ENCODE results near the gene MAP4K4. TPM values are rescaled to one million over a fixed set of nuclear protein-coding genes. Genes with fewer than 3 reads are reported as not detected.

Gene MAP4K4
- total and polyA plus RNA-seq, 2 of the 13 experiments (the other 11 are each of a cell fraction or from before 2014, with no cell fraction given) = 105 to 264 TPM

GRCh38 chr2:101752716-101753616, 55.5 kb downstream of the MAP4K4 start:
- POLR2A ChIA-PET = interaction anchor here (1.0 to 2.1 kb wide), 6 partner anchors 11 to 56 kb away, joined by 3 to 11 read pairs (median 4); partner anchors contain the start of gene MAP4K4
- no peak overlapping the region for H2AFZ ChIP-seq (ENCODE audit: low read length)
- in situ Hi-C loops (cut with HindIII; ENCODE audit: extremely low pct_ligation_motif_present, low pct_unique_long_range_greater_than_20kb) = no loop called here
- H3K4me2 ChIP-seq (ENCODE audit: low read depth, low read length) = peak overlapping the region; percentile 58
- peaks cover 81% of the 10 kb centered on the region for H3K4me1 ChIP-seq (ENCODE audit: insufficient read depth, low read length)
- FAIRE-seq = no peak
- H3K9me3 ChIP-seq (ENCODE audit: low read length) = no peaks in the 10 kb centered on the region
- DNase-seq (ENCODE audit: low spot score) = peak; percentile 71
- peak overlapping the region; percentile 30 for H3K27ac ChIP-seq (ENCODE audit: extremely low read length, insufficient read depth, low read length)
- BruUV-seq (replicated peaks) = no TSS peak
- H4K20me1 ChIP-seq (ENCODE audit: insufficient read depth, low read length) = peaks cover 64% of the 10 kb centered on the region
- ATAC-seq = peak; percentile 42
- peak overlapping the region; percentile 17; the same call in 1 of the 2 replicates for H3K9ac ChIP-seq (ENCODE audit: insufficient read depth, low read depth, low read length)
- 74% methylated on average over 5 of the region's 5 CpGs for WGBS (ENCODE audit: low lambda C conversion rate)
- intact Hi-C loops (cut with micrococcal nuclease; ENCODE audit: unreplicated experiment) = no loop called here
- H3K79me2 ChIP-seq (ENCODE audit: insufficient read depth, low read length) = peaks cover 80% of the 10 kb centered on the region
- H3K27me3 ChIP-seq (ENCODE audit: control insufficient read depth in 1 of 2, insufficient read depth in 2 of 2, low read length in 2 of 2) = no peaks in the 10 kb centered on the region
- CTCF ChIA-PET (ENCODE audit: low intra/inter-chr PET ratio, low total read pairs) = no interaction called here
- H3K4me3 ChIP-seq (replicated peaks in 1 of 3; ENCODE audit: insufficient read depth in 1 of 3, low read depth in 2 of 3, low read length in 3 of 3) = peak overlapping the region in 1 of 3 experiments; percentile 18; a peak in 2 of 6 replicates
- peaks cover 0 to 6% of the 10 kb centered on the region in 2 experiments; a peak in 1 of 5 replicates for H3K36me3 ChIP-seq (replicated peaks in 1 of 2; ENCODE audit: control insufficient read depth in 1 of 2, insufficient read depth in 2 of 2, low read length in 2 of 2)
- TF ChIP-seq PATZ1 (CRISPR knock-in tag; IDR thresholded peaks at IDR 0.05) (no peak; the same call in 1 of the 2 replicates), FOXK1 (CRISPR knock-in tag; IDR thresholded peaks at IDR 0.05; ENCODE audit: borderline replicate concordance, low read depth) (no peak), ZNF292 (CRISPR knock-in tag; IDR thresholded peaks at IDR 0.05; ENCODE audit: borderline replicate concordance, low read depth) (no peak), SSRP1 (CRISPR knock-in tag; IDR thresholded peaks at IDR 0.05) (peak; percentile 59; the same call in 1 of the 2 replicates), TARDBP (CRISPR knock-in tag; IDR thresholded peaks at IDR 0.05) (no peak), ZNF343 (CRISPR knock-in tag; IDR thresholded peaks at IDR 0.05) (0 out of 2 replicates have a peak, but pooled peaks have one; percentile 26), HMG20A (CRISPR knock-in tag; IDR thresholded peaks at IDR 0.05; ENCODE audit: borderline replicate concordance) (peak; percentile 80), RARA (CRISPR knock-in tag; IDR thresholded peaks at IDR 0.05) (peak; percentile 32; the same call in 1 of the 2 replicates), ZNF746 (CRISPR knock-in tag; IDR thresholded peaks at IDR 0.05) (no peak), THYN1 (CRISPR knock-in tag; IDR thresholded peaks at IDR 0.05; ENCODE audit: borderline replicate concordance, low read depth) (no peak), ELF3 (CRISPR knock-in tag; IDR thresholded peaks at IDR 0.05) (peak; percentile 22; the same call in 1 of the 2 replicates), TCF7L2 (IDR thresholded peaks at IDR 0.05; ENCODE audit: low read depth, low read length) (no peak), FOXO1 (CRISPR knock-in tag; IDR thresholded peaks at IDR 0.05) (peak; percentile 19; the same call in 1 of the 2 replicates), ZBTB43 (CRISPR knock-in tag; conservative IDR thresholded peaks at IDR 0.05) (no peak), FOXJ3 (CRISPR knock-in tag; IDR thresholded peaks at IDR 0.05; ENCODE audit: borderline replicate concordance) (0 out of 2 replicates have a peak, but pooled peaks have one; percentile 26)
